ENCODE data around the gene PAX5.

The PAX5 gene

GRCh38 chr9:36880075-36880474, 154.0 kb downstream of the PAX5 start:
- no peaks in the 10 kb centered on the region for H3K79me2 ChIP-seq (ENCODE audit: insufficient read depth, low read length)
- no peaks in the 10 kb centered on the region for H3K36me3 ChIP-seq (ENCODE audit: insufficient read depth, low read length)
- ATAC-seq (ENCODE audit: insufficient read depth, low read depth): no peak

GRCh38 chr9:36878986-36879982, 154.8 kb downstream of the PAX5 start:
- H3K27me3 ChIP-seq (ENCODE audit: insufficient read depth, low read length, poor library complexity): peaks cover 2% of the 10 kb centered on the region
- H3K4me2 ChIP-seq (ENCODE audit: insufficient read depth, low read length): no peak overlapping the region
- no peaks in the 10 kb centered on the region for H3K4me1 ChIP-seq (ENCODE audit: insufficient read depth, low read length)
- no peaks in the 10 kb centered on the region for H4K20me1 ChIP-seq (ENCODE audit: insufficient read depth, low read length)
- no peaks in the 10 kb centered on the region for H3K36me3 ChIP-seq (ENCODE audit: insufficient read depth, low read length)
- H3K9ac ChIP-seq (ENCODE audit: low read depth, low read length): no peak overlapping the region
- no peak overlapping the region for H3K27ac ChIP-seq (ENCODE audit: low read length)
- no peaks in the 10 kb centered on the region for H3K9me3 ChIP-seq (ENCODE audit: insufficient read depth, low read length, severe bottlenecking)
- no peak overlapping the region for H3K4me3 ChIP-seq (ENCODE audit: low read depth in 1 of 2, low read length in 2 of 2)
- H2AFZ ChIP-seq (ENCODE audit: low read depth, low read length): no peak overlapping the region
- no peaks in the 10 kb centered on the region for H3K79me2 ChIP-seq (ENCODE audit: insufficient read depth, low read length)
- TF ChIP-seq EZH2 (IDR thresholded peaks at IDR 0.05; ENCODE audit: borderline replicate concordance, low read depth, low read length, severe bottlenecking): no peak
- DNase-seq: no peak
- no peak for ATAC-seq (ENCODE audit: insufficient read depth, low read depth)

More at GRCh38 chr9:36880075-36880474, 154.0 kb downstream of the PAX5 start:
- Histone ChIP-seq H2AFZ (ENCODE audit: low read depth, low read length) (no peak overlapping the region), H4K20me1 (ENCODE audit: insufficient read depth, low read length) (no peaks in the 10 kb centered on the region), H3K4me3 (ENCODE audit: low read depth in 1 of 2, low read length in 2 of 2) (no peak overlapping the region), H3K27me3 (ENCODE audit: insufficient read depth, low read length, poor library complexity) (peaks cover 2% of the 10 kb centered on the region), H3K27ac (ENCODE audit: low read length) (no peak overlapping the region), H3K9me3 (ENCODE audit: insufficient read depth, low read length, severe bottlenecking) (no peaks in the 10 kb centered on the region), H3K4me2 (ENCODE audit: insufficient read depth, low read length) (no peak overlapping the region), H3K9ac (ENCODE audit: low read depth, low read length) (no peak overlapping the region), H3K4me1 (ENCODE audit: insufficient read depth, low read length) (no peaks in the 10 kb centered on the region)
- no peak for DNase-seq
- no peak for TF ChIP-seq EZH2 (IDR thresholded peaks at IDR 0.05; ENCODE audit: borderline replicate concordance, low read depth, low read length, severe bottlenecking)
- no peak for TF ChIP-seq CTCF (IDR thresholded peaks at IDR 0.05; ENCODE audit: borderline replicate concordance, extremely low read depth, low read length, poor library complexity, severe bottlenecking)

- Histone ChIP-seq H3K27ac (ENCODE audit: low read length) (no peak overlapping the region), H3K27me3 (ENCODE audit: insufficient read depth, low read length, poor library complexity) (no peaks in the 10 kb centered on the region), H3K9ac (ENCODE audit: low read depth, low read length) (no peak overlapping the region), H4K20me1 (ENCODE audit: insufficient read depth, low read length) (no peaks in the 10 kb centered on the region), H3K36me3 (ENCODE audit: insufficient read depth, low read length) (no peaks in the 10 kb centered on the region), H2AFZ (ENCODE audit: low read depth, low read length) (no peak overlapping the region), H3K4me1 (ENCODE audit: insufficient read depth, low read length) (no peaks in the 10 kb centered on the region), H3K4me3 (ENCODE audit: low read depth in 1 of 2, low read length in 2 of 2) (no peak overlapping the region), H3K9me3 (ENCODE audit: insufficient read depth, low read length, severe bottlenecking) (no peaks in the 10 kb centered on the region), H3K4me2 (ENCODE audit: insufficient read depth, low read length) (no peak overlapping the region), H3K79me2 (ENCODE audit: insufficient read depth, low read length) (no peaks in the 10 kb centered on the region)
- ATAC-seq (ENCODE audit: insufficient read depth, low read depth) (no peak), DNase-seq (no peak)
- TF ChIP-seq CTCF (IDR thresholded peaks at IDR 0.05; ENCODE audit: borderline replicate concordance, extremely low read depth, low read length, poor library complexity, severe bottlenecking) (no peak), EZH2 (IDR thresholded peaks at IDR 0.05; ENCODE audit: borderline replicate concordance, low read depth, low read length, severe bottlenecking) (no peak)
Measured at GRCh38 chr9:36877239-36877638, 156.8 kb downstream of the PAX5 start.

GRCh38 chr9:36876056-36876455, 158.0 kb downstream of the PAX5 start:
- DNase-seq: no peak
- no peak overlapping the region for H3K4me2 ChIP-seq (ENCODE audit: insufficient read depth, low read length)

More at GRCh38 chr9:36876056-36876455, 158.0 kb downstream of the PAX5 start:
- TF ChIP-seq CTCF (IDR thresholded peaks at IDR 0.05; ENCODE audit: borderline replicate concordance, extremely low read depth, low read length, poor library complexity, severe bottlenecking): no peak
- no peak for TF ChIP-seq EZH2 (IDR thresholded peaks at IDR 0.05; ENCODE audit: borderline replicate concordance, low read depth, low read length, severe bottlenecking)
- H2AFZ ChIP-seq (ENCODE audit: low read depth, low read length): no peak overlapping the region
- H3K4me3 ChIP-seq (ENCODE audit: low read depth in 1 of 2, low read length in 2 of 2): no peak overlapping the region
- H3K27ac ChIP-seq (ENCODE audit: low read length): no peak overlapping the region
- no peak overlapping the region for H3K9ac ChIP-seq (ENCODE audit: low read depth, low read length)
- H3K9me3 ChIP-seq (ENCODE audit: insufficient read depth, low read length, severe bottlenecking): no peaks in the 10 kb centered on the region
- no peaks in the 10 kb centered on the region for H3K79me2 ChIP-seq (ENCODE audit: insufficient read depth, low read length)
- ATAC-seq (ENCODE audit: insufficient read depth, low read depth): no peak
- H3K27me3 ChIP-seq (ENCODE audit: insufficient read depth, low read length, poor library complexity): no peaks in the 10 kb centered on the region
- no peaks in the 10 kb centered on the region for H3K4me1 ChIP-seq (ENCODE audit: insufficient read depth, low read length)
- H4K20me1 ChIP-seq (ENCODE audit: insufficient read depth, low read length): no peaks in the 10 kb centered on the region
- no peaks in the 10 kb centered on the region for H3K36me3 ChIP-seq (ENCODE audit: insufficient read depth, low read length)
